SK-N-SH treated with all-trans-retinoic acid at 6 μM for 48 hours (cell line): ENCODE data around the gene OR2D3.

Experiments
- ATAC-seq: fragments of 200-7000 bp; cut with Tn5 transposase; 3 replicates; pipeline ENCODE4 v1.9.1; 2020; ENCODE audit warnings: mild to moderate bottlenecking, moderate library complexity
- ARNTL ChIP-seq: fragments of 450-650 bp; formaldehyde crosslinking; IDR thresholded peaks from 2 replicates; pipeline ENCODE4 v1.5.0; 2020; ENCODE audit warnings: low read depth, mild to moderate bottlenecking, moderate library complexity, borderline replicate concordance
- BACH2 ChIP-seq: fragments of 250-450 bp; sonication (Bioruptor Pico); IDR thresholded peaks from 2 replicates; pipeline ENCODE4 v1.9.0; 2021; ENCODE audit warnings: mild to moderate bottlenecking, borderline replicate concordance
- CSDC2 ChIP-seq: fragments of 250-450 bp; sonication (Bioruptor Pico); IDR thresholded peaks from 2 replicates; pipeline ENCODE4 v1.5.0; 2020; ENCODE audit warnings: mild to moderate bottlenecking, moderate library complexity
- CSRNP3 ChIP-seq: fragments of 250-450 bp; sonication (Bioruptor Pico); IDR thresholded peaks from 2 replicates; pipeline ENCODE4 v1.5.1; 2021; ENCODE audit warnings: mild to moderate bottlenecking, moderate library complexity
- ESRRG ChIP-seq: fragments of 250-450 bp; sonication (Bioruptor Pico); IDR thresholded peaks from 2 replicates; pipeline ENCODE4 v1.6.1; 2021; ENCODE audit warnings: mild to moderate bottlenecking
- ISL1 ChIP-seq: fragments of 250-450 bp; sonication (Bioruptor Pico); IDR thresholded peaks from 2 replicates; pipeline ENCODE4 v2.1.2; 2022; ENCODE audit warnings: mild to moderate bottlenecking, moderate library complexity
- OSR1 ChIP-seq: fragments of 250-450 bp; sonication (Bioruptor Pico); IDR thresholded peaks from 2 replicates; pipeline ENCODE4 v1.8.0; 2022; ENCODE audit warnings: moderate library complexity, mild to moderate bottlenecking, inconsistent platforms
- PATZ1 ChIP-seq: fragments of 250-450 bp; sonication (Bioruptor Pico); IDR thresholded peaks from 2 replicates; pipeline ENCODE4 v1.8.0; 2020; ENCODE audit warnings: mild to moderate bottlenecking, moderate library complexity, borderline replicate concordance
- POU6F1 ChIP-seq: fragments of 250-450 bp; sonication (Bioruptor Pico); IDR thresholded peaks from 2 replicates; pipeline ENCODE4 v1.8.0; 2021; ENCODE audit warnings: low read depth, mild to moderate bottlenecking, moderate library complexity, borderline replicate concordance
- PPARA ChIP-seq: fragments of 250-450 bp; sonication (Bioruptor Pico); IDR thresholded peaks from 2 replicates; pipeline ENCODE4 v1.5.0; 2020; ENCODE audit warnings: mild to moderate bottlenecking, borderline replicate concordance
- ZC3H10 ChIP-seq: fragments of 250-450 bp; sonication (Bioruptor Pico); IDR thresholded peaks from 2 replicates; pipeline ENCODE4 v1.5.1; 2021; ENCODE audit warnings: mild to moderate bottlenecking, moderate library complexity
- ZFP3 ChIP-seq: fragments of 250-450 bp; sonication (Bioruptor Pico); IDR thresholded peaks from 2 replicates; pipeline ENCODE4 v1.5.0; 2020; ENCODE audit warnings: mild to moderate bottlenecking, moderate library complexity
- ZFP30 ChIP-seq: fragments of 450-650 bp; formaldehyde crosslinking; IDR thresholded peaks from 2 replicates; pipeline ENCODE4 v1.5.0; 2022; ENCODE audit warnings: mild to moderate bottlenecking, moderate library complexity
- ZNF565 ChIP-seq: fragments of 450-650 bp; formaldehyde crosslinking; conservative IDR thresholded peaks from 2 replicates; pipeline ENCODE4 v1.5.0; 2020; ENCODE audit warnings: low read depth, mild to moderate bottlenecking, moderate library complexity
- ZNF8 ChIP-seq: fragments of 450-650 bp; formaldehyde crosslinking; IDR thresholded peaks from 2 replicates; pipeline ENCODE4 v1.5.0; 2020; ENCODE audit warnings: mild to moderate bottlenecking, moderate library complexity
- TF ChIP-seq, protein P1 (sequence below): fragments of 250-450 bp; sonication (Bioruptor Pico); IDR thresholded peaks from 2 replicates; pipeline ENCODE4 v1.5.0; 2020; ENCODE audit warnings: mild to moderate bottlenecking, moderate library complexity

Gene OR2D3

GRCh38 chr11:6911948-6912347, 8.9 kb upstream of the OR2D3 start:
- no peak for ATAC-seq

GRCh38 chr11:6919698-6920097, 1.1 kb upstream of the OR2D3 start:
- TF ChIP-seq CSRNP3 (CRISPR knock-in tag) (no peak), POU6F1 (CRISPR knock-in tag) (no peak), CSDC2 (CRISPR knock-in tag) (no peak), ISL1 (no peak), ZNF565 (CRISPR knock-in tag) (no peak), ARNTL (CRISPR knock-in tag) (no peak)
- ATAC-seq, result no peak

More at GRCh38 chr11:6911948-6912347, 8.9 kb upstream of the OR2D3 start:
- TF ChIP-seq ZNF8 (CRISPR knock-in tag) (no peak), POU6F1 (CRISPR knock-in tag) (no peak), CSDC2 (CRISPR knock-in tag) (no peak), ZC3H10 (CRISPR knock-in tag) (no peak), ARNTL (CRISPR knock-in tag) (no peak), ZNF565 (CRISPR knock-in tag) (no peak), BACH2 (CRISPR knock-in tag) (no peak), CSRNP3 (CRISPR knock-in tag) (no peak), PATZ1 (CRISPR knock-in tag) (no peak), ZFP3 (CRISPR knock-in tag) (no peak), PPARA (CRISPR knock-in tag) (no peak)
- TF ChIP-seq, protein P1, sequence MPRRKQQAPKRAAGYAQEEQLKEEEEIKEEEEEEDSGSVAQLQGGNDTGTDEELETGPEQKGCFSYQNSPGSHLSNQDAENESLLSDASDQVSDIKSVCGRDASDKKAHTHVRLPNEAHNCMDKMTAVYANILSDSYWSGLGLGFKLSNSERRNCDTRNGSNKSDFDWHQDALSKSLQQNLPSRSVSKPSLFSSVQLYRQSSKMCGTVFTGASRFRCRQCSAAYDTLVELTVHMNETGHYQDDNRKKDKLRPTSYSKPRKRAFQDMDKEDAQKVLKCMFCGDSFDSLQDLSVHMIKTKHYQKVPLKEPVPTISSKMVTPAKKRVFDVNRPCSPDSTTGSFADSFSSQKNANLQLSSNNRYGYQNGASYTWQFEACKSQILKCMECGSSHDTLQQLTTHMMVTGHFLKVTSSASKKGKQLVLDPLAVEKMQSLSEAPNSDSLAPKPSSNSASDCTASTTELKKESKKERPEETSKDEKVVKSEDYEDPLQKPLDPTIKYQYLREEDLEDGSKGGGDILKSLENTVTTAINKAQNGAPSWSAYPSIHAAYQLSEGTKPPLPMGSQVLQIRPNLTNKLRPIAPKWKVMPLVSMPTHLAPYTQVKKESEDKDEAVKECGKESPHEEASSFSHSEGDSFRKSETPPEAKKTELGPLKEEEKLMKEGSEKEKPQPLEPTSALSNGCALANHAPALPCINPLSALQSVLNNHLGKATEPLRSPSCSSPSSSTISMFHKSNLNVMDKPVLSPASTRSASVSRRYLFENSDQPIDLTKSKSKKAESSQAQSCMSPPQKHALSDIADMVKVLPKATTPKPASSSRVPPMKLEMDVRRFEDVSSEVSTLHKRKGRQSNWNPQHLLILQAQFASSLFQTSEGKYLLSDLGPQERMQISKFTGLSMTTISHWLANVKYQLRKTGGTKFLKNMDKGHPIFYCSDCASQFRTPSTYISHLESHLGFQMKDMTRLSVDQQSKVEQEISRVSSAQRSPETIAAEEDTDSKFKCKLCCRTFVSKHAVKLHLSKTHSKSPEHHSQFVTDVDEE, result no peak

GRCh38 chr11:6925007-6925577, 4.3 kb downstream of the OR2D3 start:
- no peak for ATAC-seq
- TF ChIP-seq OSR1 (CRISPR knock-in tag), result no peak
- no peak for TF ChIP-seq ZNF565 (CRISPR knock-in tag)
- no peak for TF ChIP-seq ISL1
- no peak for TF ChIP-seq ARNTL (CRISPR knock-in tag)
- TF ChIP-seq ZFP30, result no peak
- no peak for TF ChIP-seq CSDC2 (CRISPR knock-in tag)
- TF ChIP-seq ESRRG, result no peak
- no peak for TF ChIP-seq ZNF8 (CRISPR knock-in tag)
